NCI-H510A (cell line): ENCODE measurements around the gene SULT1E1.

Experiments
- DNase-seq: peaks from one replicate; lab custom pipeline; 2025; lab: John Stamatoyannopoulos, UW

The SULT1E1 gene

GRCh38 chr4:69860052-69860451 is at the start of gene SULT1E1:
Gene SULT1E1 (minus strand): TSS chr4:69860145. CDS start chr4:69857644, 2,501 bp downstream.
- no peak for DNase-seq

- DNase-seq: no peak
Observed at GRCh38 chr4:69909195-69909594, 49.2 kb upstream of the SULT1E1 start.

- no peak for DNase-seq
Observed at GRCh38 chr4:69907151-69907550, 47.2 kb upstream of the SULT1E1 start.

DNA sequence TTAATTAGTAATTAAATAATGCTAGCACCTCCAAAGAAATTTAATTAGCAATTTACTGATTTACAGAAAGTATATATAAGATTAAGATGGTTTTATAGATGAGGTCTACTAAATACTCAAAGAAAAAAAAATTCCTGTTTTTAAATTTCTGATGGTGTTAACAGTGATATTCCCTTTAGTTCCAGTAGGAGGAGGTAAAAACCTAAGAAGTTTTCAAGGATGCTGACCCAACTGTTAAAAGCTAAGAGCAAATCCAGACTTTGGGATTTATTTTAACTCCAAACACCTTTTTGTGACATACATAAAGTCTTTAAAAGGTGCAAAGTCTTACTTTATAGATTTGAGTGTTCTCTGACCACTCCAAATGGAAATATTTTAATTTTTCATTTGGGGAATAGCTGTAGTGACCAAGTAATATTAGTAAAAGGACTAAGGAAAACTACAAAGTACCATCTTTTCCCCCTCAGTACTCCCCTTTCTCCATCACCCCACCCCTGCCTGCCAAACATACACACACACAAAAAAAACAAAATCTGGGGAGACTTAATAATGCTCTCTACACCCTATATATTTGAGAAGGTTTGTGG is 36.7 kb upstream of the SULT1E1 start:
- no peak for DNase-seq

- DNase-seq: no peak
Observed at GRCh38 chr4:69894721-69895120, 34.8 kb upstream of the SULT1E1 start.

GRCh38 chr4:69894186-69894585 is 34.2 kb upstream of the SULT1E1 start:
- no peak for DNase-seq

DNA sequence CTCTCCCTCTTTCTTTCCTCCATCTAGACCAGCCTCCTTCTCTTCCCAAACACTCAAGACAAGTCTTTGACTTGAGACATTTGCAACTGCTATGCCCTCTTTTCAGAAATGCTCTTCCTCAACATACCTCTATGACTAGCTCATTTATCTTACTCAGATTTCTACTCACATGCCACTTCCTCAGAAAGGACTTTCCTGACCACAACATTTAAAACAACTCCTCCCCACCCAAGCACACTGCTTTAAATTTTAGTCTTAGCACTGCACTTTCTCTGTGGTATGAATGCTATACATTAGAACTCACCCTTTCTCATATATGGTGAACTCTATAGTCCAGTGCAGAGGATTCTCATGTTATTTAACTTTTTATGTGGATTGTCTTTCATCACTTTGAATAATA is 28.4 kb upstream of the SULT1E1 start:
- no peak for DNase-seq

GRCh38 chr4:69882150-69882549 is 22.2 kb upstream of the SULT1E1 start:
- DNase-seq: no peak

- peak; percentile 20 for DNase-seq
Observed at GRCh38 chr4:69881173-69881773, 21.3 kb upstream of the SULT1E1 start.

DNA sequence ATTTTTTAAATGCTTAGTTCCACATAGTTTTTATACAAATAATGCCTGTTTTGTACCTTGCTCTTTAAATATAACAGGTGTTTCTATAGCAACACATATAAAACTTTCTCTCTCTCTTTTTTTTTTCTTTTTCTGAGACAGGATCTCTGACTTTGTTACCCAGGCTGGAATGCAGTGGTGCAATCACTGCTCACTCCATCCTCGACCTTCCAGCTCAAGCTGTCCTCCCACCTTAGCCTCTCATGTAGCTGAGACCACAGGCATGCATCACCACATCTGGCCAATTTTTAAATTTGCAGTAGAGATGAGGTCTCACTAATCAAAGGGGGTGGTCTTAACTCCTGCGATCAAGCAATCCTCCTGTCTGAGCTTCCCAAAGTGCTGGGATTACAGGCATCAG is 18.3 kb upstream of the SULT1E1 start:
- DNase-seq: no peak

DNA sequence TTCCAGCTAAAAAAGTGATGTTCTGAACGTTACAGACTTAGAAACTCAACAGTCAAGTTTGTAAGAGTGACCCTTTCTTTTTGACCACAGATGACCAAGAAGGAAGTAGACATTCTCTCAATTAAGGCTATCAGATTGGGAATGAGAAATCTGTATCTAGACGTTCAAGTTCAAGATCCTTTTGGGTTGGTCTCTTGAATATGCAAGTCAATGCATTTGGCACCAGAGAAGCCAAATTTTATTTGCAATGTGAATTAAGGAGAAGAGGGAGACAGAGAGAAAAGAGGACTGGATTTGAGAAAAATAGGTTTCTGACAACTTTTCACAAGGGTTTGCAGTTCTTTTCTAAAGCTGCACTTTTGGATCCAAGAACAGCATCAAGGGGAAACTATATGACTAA is 17.5 kb upstream of the SULT1E1 start:
- no peak for DNase-seq

DNA sequence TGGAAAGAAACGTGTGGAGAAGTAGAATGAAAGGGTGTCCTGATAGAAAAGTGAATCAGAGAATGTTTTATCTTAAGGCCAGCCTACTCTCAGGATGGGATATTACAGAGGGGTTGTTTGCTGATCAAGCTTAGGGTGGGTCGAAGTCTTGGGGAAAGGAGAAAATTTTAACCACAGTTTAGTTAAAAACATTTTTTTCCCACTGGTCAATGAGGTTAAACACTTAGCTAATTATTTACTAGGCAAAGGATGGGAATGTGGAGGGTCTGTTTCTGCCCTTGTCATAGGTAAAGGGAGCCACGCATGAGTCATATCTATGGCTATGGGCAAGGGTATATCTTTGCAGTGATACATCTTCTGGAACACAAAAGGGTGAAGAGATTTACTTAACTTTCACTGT is 16.1 kb upstream of the SULT1E1 start:
- no peak for DNase-seq

DNA sequence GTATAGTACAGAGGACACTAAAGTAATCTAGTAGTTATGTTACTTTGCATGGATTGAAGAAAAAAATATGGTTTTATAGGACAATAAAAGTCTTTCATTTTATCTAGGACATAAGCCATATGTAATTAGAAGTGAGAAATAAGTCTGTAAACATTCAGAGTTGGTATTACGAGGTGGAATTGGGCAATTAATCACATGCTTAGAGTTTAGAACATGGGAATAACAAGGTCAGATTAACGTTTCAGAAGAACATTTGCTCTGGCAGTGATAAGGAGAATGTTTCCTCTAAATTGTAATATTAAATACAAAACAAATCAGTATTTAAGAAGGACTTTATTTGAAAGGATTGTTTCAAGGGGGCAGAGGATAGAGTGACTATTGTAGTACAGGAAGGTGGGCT is 15.6 kb upstream of the SULT1E1 start:
- no peak for DNase-seq

GRCh38 chr4:69874507-69874906 is 14.6 kb upstream of the SULT1E1 start:
- no peak for DNase-seq

DNA sequence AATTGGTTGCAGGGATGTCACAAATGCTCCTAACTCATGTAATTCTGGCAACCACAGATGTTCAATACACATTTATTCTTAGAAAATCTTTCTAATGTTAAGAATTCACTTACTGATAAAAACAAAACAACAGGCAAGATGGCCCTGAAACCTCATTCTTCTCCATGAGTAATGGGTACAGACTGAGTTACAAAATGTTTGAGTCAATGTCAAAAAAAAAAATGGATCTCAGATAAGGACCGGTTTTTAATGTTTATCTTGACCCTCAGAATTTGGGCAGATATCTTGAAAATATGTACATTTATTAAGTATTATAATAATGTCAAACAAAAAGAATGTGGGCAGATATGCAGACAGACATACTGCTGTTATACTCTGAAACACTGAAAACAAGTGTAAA is 1.8 kb upstream of the SULT1E1 start:
- DNase-seq: no peak

- no peak for DNase-seq
Observed at GRCh38 chr4:69860521-69861298, 765 bp upstream of the SULT1E1 start.

DNA sequence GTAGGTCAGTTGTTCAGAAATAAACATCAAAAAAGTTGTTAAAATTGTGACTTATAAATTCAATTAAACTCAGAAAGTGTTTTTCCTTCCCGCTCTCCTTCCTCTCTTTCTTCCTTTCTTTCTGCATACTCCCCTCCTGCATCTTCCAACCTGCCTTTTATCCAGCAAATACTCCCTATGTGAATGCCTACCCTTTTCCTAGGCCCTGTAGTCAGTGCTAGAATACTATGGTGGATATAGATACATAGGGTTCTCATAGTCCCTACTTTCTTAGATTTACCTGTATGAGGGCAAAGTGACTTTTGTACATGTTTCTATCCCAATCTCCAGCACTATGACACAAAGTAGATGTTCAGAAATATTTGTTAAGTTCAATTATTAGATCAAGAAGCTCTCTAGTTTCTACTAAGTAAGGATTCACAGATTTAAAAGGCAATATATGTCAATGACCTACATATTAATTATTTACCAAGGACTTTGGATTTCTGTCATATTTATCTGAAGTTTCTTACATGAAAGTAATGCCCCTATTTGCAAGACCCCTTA is 732 bp downstream of the SULT1E1 start:
- no peak for DNase-seq

GRCh38 chr4:69858690-69859089 is 1.3 kb downstream of the SULT1E1 start:
- peak; percentile 13 for DNase-seq

- no peak for DNase-seq
Observed at GRCh38 chr4:69855822-69856221, 4.1 kb downstream of the SULT1E1 start.

GRCh38 chr4:69849969-69850368 is 10.0 kb downstream of the SULT1E1 start:
- DNase-seq: no peak

- DNase-seq: no peak
Observed at GRCh38 chr4:69849297-69849696, 10.6 kb downstream of the SULT1E1 start.

DNA sequence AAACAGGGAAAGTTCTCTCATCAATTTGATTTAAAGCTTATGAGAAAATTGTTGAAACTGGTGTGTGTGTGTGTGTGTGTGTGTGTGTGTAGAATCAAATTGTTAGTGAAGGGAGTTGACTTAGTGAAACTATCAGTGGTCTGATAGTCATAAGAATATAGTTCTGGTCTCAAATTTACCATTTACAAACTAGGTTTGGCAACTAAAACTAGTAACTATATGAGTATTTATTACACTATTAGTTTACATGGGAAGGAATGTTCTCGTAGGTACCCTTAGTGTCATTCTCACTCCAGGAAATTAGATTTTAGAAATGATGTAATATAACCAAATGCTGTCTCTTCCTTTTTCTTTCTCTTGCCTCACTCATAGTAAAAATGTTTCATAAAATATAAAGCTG is 11.9 kb downstream of the SULT1E1 start:
- DNase-seq: no peak

GRCh38 chr4:69843932-69844331 is 16.0 kb downstream of the SULT1E1 start:
- no peak for DNase-seq
